Thyroid gland (tissue), 4 donors: ENCODE measurements around the gene CCDC86. TPM values are rescaled to one million over a fixed set of nuclear protein-coding genes. Genes with fewer than 3 reads are reported as not detected.

ENCODE experiments used
- DNase-seq, 2 donors: peaks; one replicate each; pipeline ENCODE4 v3.0.0-alpha.2; 2019
- H3K27ac ChIP-seq, 3 donors: fragments of 200-600 bp; sonication (generic); 1 replicate in 2 of 3; 2 replicates in 1 of 3; pipeline ENCODE4 v1.5.1; 2016 to 2019; ENCODE audit warnings: mild to moderate bottlenecking in 1 of 3, moderate library complexity in 1 of 3
- H3K27me3 ChIP-seq: fragments of 200-600 bp; sonication (generic); one replicate; pipeline ENCODE4 v1.5.1; 2019
- H3K36me3 ChIP-seq, 2 donors: fragments of 200-600 bp; sonication (generic); one replicate each; pipeline ENCODE4 v1.5.1; 2016 to 2019
- H3K4me1 ChIP-seq, 2 donors: fragments of 200-600 bp; sonication (generic); one replicate each; pipeline ENCODE4 v1.5.1; 2017 to 2019
- H3K4me3 ChIP-seq, 3 donors: fragments of 200-600 bp; sonication (generic); replicated peaks in 1 of 3; 1 replicate in 2 of 3; 2 replicates in 1 of 3; pipeline ENCODE4 v1.5.1; 2016; ENCODE audit warnings: mild to moderate bottlenecking in 1 of 3
- H3K9me3 ChIP-seq: fragments of 200-600 bp; sonication (generic); one replicate; pipeline ENCODE4 v1.5.1; 2017
- CTCF ChIP-seq, 6 experiments: fragments of 200-600 bp in 3 of 6; fragments of 450-650 bp in 3 of 6; sonication (generic) in 3 of 6; IDR thresholded peaks; one replicate each; pipeline ENCODE4 v1.5.1; 2016 to 2019; ENCODE audit warnings: antibody characterized with exemption in 6 of 6, mild to moderate bottlenecking in 2 of 6, inconsistent platforms in 1 of 6, moderate library complexity in 1 of 6
- POLR2A ChIP-seq, 2 donors: fragments of 450-650 bp; IDR thresholded peaks; one replicate each; pipeline ENCODE4 v1.6.1; 2017; ENCODE audit warnings: antibody characterized with exemption in 2 of 2, mild to moderate bottlenecking in 2 of 2, moderate library complexity in 1 of 2
- WGBS, 2 donors: methylation state at CpG; one replicate each; pipeline ENCODE4 v1.1.5; 2017; 5-methylcytosine and 5-hydroxymethylcytosine counted together
- intact Hi-C: fragments of 100-400 bp; cut with DNase I; formaldehyde crosslinking; loops from one replicate; pipeline ENCODE4 v1.15.1; 2023
- total RNA-seq, 4 donors: library from RNA; depleted of rRNA; stranded (reverse); fragments of >200 nt; gene quantifications; one replicate each; pipeline ENCODE4 v1.2.3, GENCODE V29; 2016

CCDC86 gene
- total RNA-seq, 4 donors from 2014 or later = 6.7 to 19.6 (median 14.2) TPM

DNA sequence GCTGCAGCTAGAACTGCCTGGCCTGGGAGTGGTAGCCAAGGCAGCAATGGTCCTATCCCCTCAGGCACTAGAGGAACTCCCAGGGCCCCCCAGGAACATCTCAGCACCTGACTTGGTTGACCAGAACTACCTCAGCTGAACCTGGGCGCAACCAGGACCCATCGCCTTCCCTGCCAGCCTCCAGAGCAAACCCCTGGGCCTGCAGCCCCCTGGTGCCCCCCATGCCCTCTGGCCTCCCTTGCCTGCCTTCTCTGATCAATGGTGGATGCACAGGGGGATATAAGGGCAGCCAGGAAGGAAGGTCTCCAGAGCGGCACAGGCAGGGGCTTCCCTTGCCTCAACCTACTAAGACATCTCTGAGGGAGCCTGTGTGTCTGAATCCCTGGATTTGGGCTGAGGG, 43.3 kb upstream of the CCDC86 start:
- intact Hi-C loops = no loop called here
- no peak overlapping the region for H3K4me3 ChIP-seq
- TF ChIP-seq CTCF (IDR thresholded peaks at IDR 0.05) = no peak
- TF ChIP-seq POLR2A (IDR thresholded peaks at IDR 0.05) = no peak
- H3K27ac ChIP-seq = no peak overlapping the region
- no peaks in the 10 kb centered on the region for H3K27me3 ChIP-seq
- no peaks in the 10 kb centered on the region for H3K36me3 ChIP-seq
- no peaks in the 10 kb centered on the region for H3K4me1 ChIP-seq
- H3K9me3 ChIP-seq = no peaks in the 10 kb centered on the region
- 100% methylated on average over 2 of the region's 3 CpGs for WGBS, 2 donors
- no peak for DNase-seq

DNA sequence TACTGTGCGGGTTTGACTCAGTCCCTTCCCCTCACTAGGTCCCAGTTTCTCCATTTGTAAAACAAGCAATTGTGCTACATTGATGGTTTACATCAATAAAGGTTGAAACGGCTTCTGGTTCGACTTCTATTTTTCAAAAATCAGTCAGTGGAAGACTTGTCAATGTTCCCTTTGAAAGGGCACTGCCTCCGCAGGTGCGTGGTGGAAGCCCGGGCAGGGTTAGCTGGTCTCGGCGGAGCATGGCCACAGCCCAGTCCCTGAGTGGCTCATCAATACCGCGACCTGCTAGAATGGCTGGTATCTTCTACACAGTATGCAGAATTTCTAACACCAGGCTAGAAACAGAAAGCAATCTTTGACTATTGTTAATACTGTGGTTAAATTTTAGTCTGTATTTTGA, 40.7 kb upstream of the CCDC86 start:
- H3K9me3 ChIP-seq = no peaks in the 10 kb centered on the region
- no peak overlapping the region for H3K4me3 ChIP-seq
- H3K27me3 ChIP-seq = no peaks in the 10 kb centered on the region
- TF ChIP-seq CTCF (IDR thresholded peaks at IDR 0.05) = no peak
- TF ChIP-seq POLR2A (IDR thresholded peaks at IDR 0.05) = no peak
- 85 to 90% methylated on average over 10 of the region's 10 CpGs for WGBS, 2 donors
- no peak for DNase-seq
- intact Hi-C loops = no loop called here
- H3K36me3 ChIP-seq = no peaks in the 10 kb centered on the region
- no peak overlapping the region for H3K27ac ChIP-seq
- H3K4me1 ChIP-seq = no peaks in the 10 kb centered on the region

DNA sequence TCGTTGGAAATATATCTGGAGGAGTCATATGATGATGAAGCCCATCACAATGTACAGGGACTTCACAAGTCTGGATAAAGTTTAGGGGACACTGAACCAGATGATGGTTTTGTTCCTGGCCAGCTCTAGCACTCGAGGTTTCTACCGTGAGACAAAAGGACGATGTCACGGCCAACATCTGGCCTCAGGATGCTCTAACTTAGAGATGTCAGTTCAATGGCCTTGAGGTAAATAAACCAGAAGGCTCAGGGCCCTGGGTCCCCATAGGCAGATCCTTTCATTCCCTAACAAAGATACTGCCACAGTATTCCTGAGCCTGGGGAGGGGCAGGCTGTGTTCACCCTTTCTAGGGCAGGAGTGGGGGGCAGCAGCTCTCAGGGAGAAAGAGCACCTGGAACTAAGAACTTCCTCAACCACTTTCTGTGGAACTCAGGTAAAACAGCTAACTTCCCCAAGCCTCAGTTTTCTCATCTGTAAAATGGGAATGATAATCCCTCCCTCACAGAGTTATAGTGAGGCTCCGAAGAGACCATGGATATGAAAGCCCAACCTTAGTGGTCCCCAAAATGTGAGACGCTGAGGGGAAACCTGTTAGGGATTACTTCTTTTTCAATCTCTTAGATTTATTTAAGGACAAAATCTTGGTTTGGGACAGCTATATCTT, 38.5 kb upstream of the CCDC86 start:
- TF ChIP-seq POLR2A (IDR thresholded peaks at IDR 0.05) = no peak
- TF ChIP-seq CTCF (IDR thresholded peaks at IDR 0.05) = no peak
- H3K36me3 ChIP-seq = no peaks in the 10 kb centered on the region
- DNase-seq = no peak
- H3K27ac ChIP-seq = no peak overlapping the region
- H3K9me3 ChIP-seq = no peaks in the 10 kb centered on the region
- H3K4me3 ChIP-seq = no peak overlapping the region
- intact Hi-C loops = no loop called here
- WGBS, 2 donors = 81 to 88% methylated on average over 7 of the region's 7 CpGs
- no peaks in the 10 kb centered on the region for H3K4me1 ChIP-seq
- H3K27me3 ChIP-seq = no peaks in the 10 kb centered on the region

DNA sequence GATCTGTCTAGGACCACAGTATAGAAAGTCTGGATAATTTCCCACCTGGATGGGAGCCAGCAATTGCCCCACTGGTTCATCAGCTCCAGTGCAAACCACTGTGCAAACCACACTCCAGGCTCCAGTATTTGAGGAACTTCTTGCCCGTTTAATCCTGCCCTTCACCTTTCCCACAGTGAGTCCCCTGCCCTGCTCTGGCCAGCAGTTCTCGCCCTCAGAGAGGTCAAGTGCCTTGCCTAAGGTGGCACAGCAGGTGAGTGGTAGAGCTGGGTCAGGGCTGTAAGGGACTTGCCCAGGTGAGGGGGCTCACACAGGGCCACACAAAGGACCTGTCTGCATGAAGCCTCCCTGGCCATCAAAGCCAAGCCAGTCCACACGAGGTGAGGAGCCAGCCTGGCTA, 32.7 kb upstream of the CCDC86 start:
- Histone ChIP-seq H3K27me3 (no peaks in the 10 kb centered on the region), H3K4me1 (no peaks in the 10 kb centered on the region), H3K36me3 (no peaks in the 10 kb centered on the region), H3K4me3 (no peak overlapping the region), H3K27ac (no peak overlapping the region), H3K9me3 (no peaks in the 10 kb centered on the region)
- 63 to 69% methylated on average over 3 of the region's 3 CpGs for WGBS, 2 donors
- TF ChIP-seq POLR2A (IDR thresholded peaks at IDR 0.05) (no peak), CTCF (IDR thresholded peaks at IDR 0.05) (no peak)
- DNase-seq = no peak
- intact Hi-C loops = no loop called here

- WGBS, 2 donors = 88 to 90% methylated on average over 11 of the region's 11 CpGs
- no peaks in the 10 kb centered on the region for H3K4me1 ChIP-seq
- DNase-seq = no peak
- intact Hi-C loops = no loop called here
- no peak overlapping the region for H3K4me3 ChIP-seq
- H3K27ac ChIP-seq = no peak overlapping the region
- TF ChIP-seq CTCF (IDR thresholded peaks at IDR 0.05) = no peak
- no peak for TF ChIP-seq POLR2A (IDR thresholded peaks at IDR 0.05)
- H3K36me3 ChIP-seq = no peaks in the 10 kb centered on the region
- no peaks in the 10 kb centered on the region for H3K9me3 ChIP-seq
- H3K27me3 ChIP-seq = no peaks in the 10 kb centered on the region
Observed at GRCh38 chr11:60809691-60810090, 32.2 kb upstream of the CCDC86 start.
